GM23338 (cell line): Measurements from ENCODE around the gene ICE1. TPM values are rescaled to one million over a fixed set of nuclear protein-coding genes. Genes with fewer than 3 reads are reported as not detected.

Experiments used
- ATAC-seq: fragments of 200-7000 bp; cut with Tn5 transposase; 3 replicates; pipeline ENCODE4 v1.9.1; 2020
- DNase-seq: peaks from one replicate; pipeline ENCODE4 v3.0.0-alpha.2; 2015; ENCODE audit warnings: low spot score
- H2AFZ ChIP-seq: fragments of 200-600 bp; sonication (generic); 2 replicates; pipeline ENCODE4 v1.8.0; 2016; ENCODE audit warnings: antibody characterized with exemption, mild to moderate bottlenecking, moderate library complexity
- H3F3A ChIP-seq: fragments of 200-600 bp; sonication (generic); replicated peaks from 2 replicates; pipeline ENCODE4 v1.8.0; 2017; ENCODE audit warnings: antibody characterized with exemption, mixed run types, low read depth
- H3K27ac ChIP-seq: fragments of 200-600 bp; sonication (generic); 2 replicates; pipeline ENCODE4 v1.6.1; 2016; ENCODE audit warnings: low read depth
- H3K27me3 ChIP-seq: fragments of 200-600 bp; sonication (generic); 2 replicates; pipeline ENCODE4 v1.8.0; 2016; ENCODE audit warnings: mild to moderate bottlenecking, mixed run types, moderate library complexity; ENCODE audit not compliant: insufficient read depth
- H3K36me3 ChIP-seq: fragments of 200-600 bp; sonication (generic); 2 replicates; pipeline ENCODE4 v1.8.0; 2016; ENCODE audit warnings: mild to moderate bottlenecking; ENCODE audit not compliant: insufficient read depth
- H3K4me1 ChIP-seq: fragments of 200-600 bp; sonication (generic); 2 replicates; pipeline ENCODE4 v1.8.0; 2016; ENCODE audit warnings: mild to moderate bottlenecking, moderate library complexity; ENCODE audit not compliant: insufficient read depth
- H3K4me2 ChIP-seq: fragments of 200-600 bp; sonication (generic); 2 replicates; pipeline ENCODE4 v1.7.1; 2017; ENCODE audit warnings: mixed run types
- H3K4me3 ChIP-seq: fragments of 200-600 bp; sonication (generic); 2 replicates; pipeline ENCODE4 v1.6.1; 2016; ENCODE audit warnings: mixed run types
- H3K79me2 ChIP-seq: fragments of 200-600 bp; sonication (generic); replicated peaks from 2 replicates; pipeline ENCODE4 v1.8.0; 2017; ENCODE audit warnings: mild to moderate bottlenecking; ENCODE audit not compliant: insufficient read depth
- H3K9me2 ChIP-seq: fragments of 200-600 bp; sonication (generic); 2 replicates; pipeline ENCODE4 v1.8.0; 2017; ENCODE audit not compliant: insufficient read depth
- H4K20me1 ChIP-seq: fragments of 200-600 bp; sonication (generic); replicated peaks from 2 replicates; pipeline ENCODE4 v1.8.0; 2017; ENCODE audit warnings: mild to moderate bottlenecking; ENCODE audit not compliant: insufficient read depth
- H3K27ac Mint-ChIP-seq: 2 replicates; pipeline ENCODE4 v1.8.0; 2020; ENCODE audit warnings: inconsistent platforms, mild to moderate bottlenecking, moderate library complexity, mixed read lengths
- H3K27me3 Mint-ChIP-seq: 3 replicates; pipeline ENCODE4 v1.8.0; 2022; ENCODE audit warnings: low read depth, mild to moderate bottlenecking, moderate library complexity, mixed read lengths, inconsistent platforms; ENCODE audit not compliant: insufficient read depth, poor library complexity
- H3K36me3 Mint-ChIP-seq: 3 replicates; pipeline ENCODE4 v1.8.0; 2021; ENCODE audit warnings: low read depth, mild to moderate bottlenecking, inconsistent platforms, moderate library complexity, mixed read lengths
- H3K4me1 Mint-ChIP-seq: 3 replicates; pipeline ENCODE4 v1.8.0; 2020; ENCODE audit warnings: mild to moderate bottlenecking, inconsistent platforms, mixed read lengths
- H3K4me3 Mint-ChIP-seq: 3 replicates; pipeline ENCODE4 v1.8.0; 2021; ENCODE audit warnings: moderate library complexity, mild to moderate bottlenecking, inconsistent platforms, mixed read lengths
- H3K9me3 Mint-ChIP-seq: 3 replicates; pipeline ENCODE4 v1.8.0; 2020; ENCODE audit warnings: moderate library complexity, mild to moderate bottlenecking, inconsistent platforms, mixed read lengths
- CREB1 ChIP-seq: fragments of 250-450 bp; sonication (Bioruptor Pico); IDR thresholded peaks from 2 replicates; pipeline ENCODE4 v1.5.0; 2020; ENCODE audit warnings: low read depth, mild to moderate bottlenecking, moderate library complexity
- CTCF ChIP-seq, 2 experiments: fragments of 200-600 bp in 1 of 2; sonication (generic) in 1 of 2; conservative IDR thresholded peaks; 2 replicates each; pipeline versions ENCODE4 v1.5.1 to v1.6.1; 2016 to 2017; ENCODE audit warnings: antibody characterized with exemption in 2 of 2, low read depth in 2 of 2, mild to moderate bottlenecking in 2 of 2, moderate library complexity in 1 of 2
- ETS1 ChIP-seq: IDR thresholded peaks from 2 replicates; pipeline ENCODE4 v1.6.1; 2016; ENCODE audit warnings: antibody characterized with exemption
- EZH2 ChIP-seq: fragments of 200-600 bp; sonication (generic); IDR thresholded peaks from one replicate; pipeline ENCODE4 v1.8.0; 2017; ENCODE audit warnings: antibody characterized with exemption, mild to moderate bottlenecking, low read depth; ENCODE audit not compliant: unreplicated experiment
- EZH2phosphoT487 ChIP-seq: fragments of 200-600 bp; sonication (generic); IDR thresholded peaks from one replicate; pipeline ENCODE4 v1.8.1; 2018; ENCODE audit warnings: antibody characterized with exemption; ENCODE audit not compliant: unreplicated experiment
- JUNB ChIP-seq: IDR thresholded peaks from one replicate; pipeline ENCODE4 v1.6.1; 2016; ENCODE audit warnings: antibody characterized with exemption; ENCODE audit not compliant: unreplicated experiment
- POLR2AphosphoS5 ChIP-seq: IDR thresholded peaks from 2 replicates; pipeline ENCODE4 v1.6.1; 2016; ENCODE audit warnings: antibody characterized with exemption, low read depth
- STAT1 ChIP-seq: IDR thresholded peaks from one replicate; pipeline ENCODE4 v1.6.1; 2016; ENCODE audit warnings: antibody characterized with exemption; ENCODE audit not compliant: unreplicated experiment
- ZNF114 ChIP-seq: fragments of 250-450 bp; sonication (Bioruptor Pico); IDR thresholded peaks from 2 replicates; pipeline ENCODE4 v1.5.0; 2020; ENCODE audit warnings: mild to moderate bottlenecking, moderate library complexity
- ZNF331 ChIP-seq: fragments of 250-450 bp; sonication (Bioruptor Pico); IDR thresholded peaks from 2 replicates; pipeline ENCODE4 v1.5.0; 2020; ENCODE audit warnings: low read depth, mild to moderate bottlenecking, moderate library complexity
- polyA plus RNA-seq: library from polyadenylated mRNA; unstranded; fragments of >200 nt; fragmentation: Nextera tagmentation; extraction: Ambion mirVana; gene quantifications from 2 replicates; pipeline ENCODE4 v1.2.1, GENCODE V29; 2016
- total RNA-seq: library from RNA; depleted of rRNA; stranded (reverse); fragments of >200 nt; shearing (Covaris generic); gene quantifications from 2 replicates; pipeline ENCODE4 v1.2.3, GENCODE V29; 2014
- TF ChIP-seq, protein P1 (sequence below): fragments of 250-450 bp; sonication (Bioruptor Pico); IDR thresholded peaks from 2 replicates; pipeline ENCODE4 v1.5.0; 2020; ENCODE audit warnings: mild to moderate bottlenecking, moderate library complexity
- TF ChIP-seq, protein P2 (sequence below): IDR thresholded peaks from one replicate; pipeline ENCODE4 v1.6.1; 2018; ENCODE audit warnings: antibody characterized with exemption; ENCODE audit not compliant: unreplicated experiment

ICE1 gene
- total and polyA plus RNA-seq, 2 experiments from 2014 or later = 59.5 to 65.1 TPM

DNA sequence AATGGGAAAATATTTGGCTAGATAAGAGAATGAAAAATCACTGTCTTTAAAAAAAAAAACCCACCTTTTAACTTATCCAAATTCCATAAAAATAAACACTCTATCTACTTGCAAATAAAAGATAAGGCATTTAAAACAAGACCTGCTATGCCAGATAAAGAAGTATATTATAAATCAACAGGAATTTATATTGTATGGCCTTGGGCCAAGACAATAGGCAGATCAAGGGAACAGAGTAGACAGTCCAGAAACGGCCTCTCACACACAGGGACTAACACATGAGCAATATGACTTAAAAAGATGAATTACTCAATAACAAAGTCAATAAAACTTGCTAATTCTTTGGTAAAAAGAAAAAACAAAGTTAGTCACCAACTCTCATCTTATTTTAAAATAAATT is 34.7 kb upstream of the ICE1 start:
- no peaks in the 10 kb centered on the region for H3K79me2 ChIP-seq
- no peak overlapping the region for H3K27ac Mint-ChIP-seq
- no peak overlapping the region for H3K4me2 ChIP-seq

More for the DNA sequence above, 34.7 kb upstream of the ICE1 start:
- Mint-ChIP-seq H3K27me3 (peaks cover 6% of the 10 kb centered on the region), H3K9me3 (peaks cover 9% of the 10 kb centered on the region; the same call in 1 of the 3 replicates), H3K4me3 (no peak overlapping the region), H3K36me3 (peaks cover 11% of the 10 kb centered on the region), H3K4me1 (peaks cover 7% of the 10 kb centered on the region)
- H3K27ac ChIP-seq = no peak overlapping the region
- H2AFZ ChIP-seq = no peak overlapping the region
- H3K4me1 ChIP-seq = no peaks in the 10 kb centered on the region
- H3K9me2 ChIP-seq = 0 out of 2 replicates have a peak, but pooled peaks cover 2% of the 10 kb centered on the region
- H4K20me1 ChIP-seq = no peaks in the 10 kb centered on the region
- no peaks in the 10 kb centered on the region for H3F3A ChIP-seq
- TF ChIP-seq JUNB (no peak), EZH2 (no peak), ZNF331 (CRISPR knock-in tag) (no peak), ZNF114 (CRISPR knock-in tag) (no peak), ETS1 (no peak), EZH2phosphoT487 (no peak), POLR2AphosphoS5 (no peak), CTCF (conservative IDR thresholded peaks at IDR 0.05; ENCODE audit: low read depth in 2 of 2) (no peak), STAT1 (no peak), CREB1 (CRISPR knock-in tag) (no peak)
- TF ChIP-seq, protein P1, sequence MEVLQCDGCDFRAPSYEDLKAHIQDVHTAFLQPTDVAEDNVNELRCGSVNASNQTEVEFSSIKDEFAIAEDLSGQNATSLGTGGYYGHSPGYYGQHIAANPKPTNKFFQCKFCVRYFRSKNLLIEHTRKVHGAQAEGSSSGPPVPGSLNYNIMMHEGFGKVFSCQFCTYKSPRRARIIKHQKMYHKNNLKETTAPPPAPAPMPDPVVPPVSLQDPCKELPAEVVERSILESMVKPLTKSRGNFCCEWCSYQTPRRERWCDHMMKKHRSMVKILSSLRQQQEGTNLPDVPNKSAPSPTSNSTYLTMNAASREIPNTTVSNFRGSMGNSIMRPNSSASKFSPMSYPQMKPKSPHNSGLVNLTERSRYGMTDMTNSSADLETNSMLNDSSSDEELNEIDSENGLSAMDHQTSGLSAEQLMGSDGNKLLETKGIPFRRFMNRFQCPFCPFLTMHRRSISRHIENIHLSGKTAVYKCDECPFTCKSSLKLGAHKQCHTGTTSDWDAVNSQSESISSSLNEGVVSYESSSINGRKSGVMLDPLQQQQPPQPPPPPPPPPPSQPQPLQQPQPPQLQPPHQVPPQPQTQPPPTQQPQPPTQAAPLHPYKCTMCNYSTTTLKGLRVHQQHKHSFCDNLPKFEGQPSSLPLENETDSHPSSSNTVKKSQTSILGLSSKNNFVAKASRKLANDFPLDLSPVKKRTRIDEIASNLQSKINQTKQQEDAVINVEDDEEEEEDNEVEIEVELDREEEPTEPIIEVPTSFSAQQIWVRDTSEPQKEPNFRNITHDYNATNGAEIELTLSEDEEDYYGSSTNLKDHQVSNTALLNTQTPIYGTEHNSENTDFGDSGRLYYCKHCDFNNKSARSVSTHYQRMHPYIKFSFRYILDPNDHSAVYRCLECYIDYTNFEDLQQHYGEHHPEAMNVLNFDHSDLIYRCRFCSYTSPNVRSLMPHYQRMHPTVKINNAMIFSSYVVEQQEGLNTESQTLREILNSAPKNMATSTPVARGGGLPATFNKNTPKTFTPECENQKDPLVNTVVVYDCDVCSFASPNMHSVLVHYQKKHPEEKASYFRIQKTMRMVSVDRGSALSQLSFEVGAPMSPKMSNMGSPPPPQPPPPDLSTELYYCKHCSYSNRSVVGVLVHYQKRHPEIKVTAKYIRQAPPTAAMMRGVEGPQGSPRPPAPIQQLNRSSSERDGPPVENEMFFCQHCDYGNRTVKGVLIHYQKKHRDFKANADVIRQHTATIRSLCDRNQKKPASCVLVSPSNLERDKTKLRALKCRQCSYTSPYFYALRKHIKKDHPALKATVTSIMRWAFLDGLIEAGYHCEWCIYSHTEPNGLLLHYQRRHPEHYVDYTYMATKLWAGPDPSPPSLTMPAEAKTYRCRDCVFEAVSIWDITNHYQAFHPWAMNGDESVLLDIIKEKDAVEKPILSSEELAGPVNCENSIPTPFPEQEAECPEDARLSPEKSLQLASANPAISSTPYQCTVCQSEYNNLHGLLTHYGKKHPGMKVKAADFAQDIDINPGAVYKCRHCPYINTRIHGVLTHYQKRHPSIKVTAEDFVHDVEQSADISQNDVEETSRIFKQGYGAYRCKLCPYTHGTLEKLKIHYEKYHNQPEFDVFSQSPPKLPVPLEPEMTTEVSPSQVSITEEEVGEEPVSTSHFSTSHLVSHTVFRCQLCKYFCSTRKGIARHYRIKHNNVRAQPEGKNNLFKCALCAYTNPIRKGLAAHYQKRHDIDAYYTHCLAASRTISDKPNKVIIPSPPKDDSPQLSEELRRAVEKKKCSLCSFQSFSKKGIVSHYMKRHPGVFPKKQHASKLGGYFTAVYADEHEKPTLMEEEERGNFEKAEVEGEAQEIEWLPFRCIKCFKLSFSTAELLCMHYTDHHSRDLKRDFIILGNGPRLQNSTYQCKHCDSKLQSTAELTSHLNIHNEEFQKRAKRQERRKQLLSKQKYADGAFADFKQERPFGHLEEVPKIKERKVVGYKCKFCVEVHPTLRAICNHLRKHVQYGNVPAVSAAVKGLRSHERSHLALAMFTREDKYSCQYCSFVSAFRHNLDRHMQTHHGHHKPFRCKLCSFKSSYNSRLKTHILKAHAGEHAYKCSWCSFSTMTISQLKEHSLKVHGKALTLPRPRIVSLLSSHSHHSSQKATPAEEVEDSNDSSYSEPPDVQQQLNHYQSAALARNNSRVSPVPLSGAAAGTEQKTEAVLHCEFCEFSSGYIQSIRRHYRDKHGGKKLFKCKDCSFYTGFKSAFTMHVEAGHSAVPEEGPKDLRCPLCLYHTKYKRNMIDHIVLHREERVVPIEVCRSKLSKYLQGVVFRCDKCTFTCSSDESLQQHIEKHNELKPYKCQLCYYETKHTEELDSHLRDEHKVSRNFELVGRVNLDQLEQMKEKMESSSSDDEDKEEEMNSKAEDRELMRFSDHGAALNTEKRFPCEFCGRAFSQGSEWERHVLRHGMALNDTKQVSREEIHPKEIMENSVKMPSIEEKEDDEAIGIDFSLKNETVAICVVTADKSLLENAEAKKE (CRISPR knock-in tag) = no peak
- TF ChIP-seq, protein P2, sequence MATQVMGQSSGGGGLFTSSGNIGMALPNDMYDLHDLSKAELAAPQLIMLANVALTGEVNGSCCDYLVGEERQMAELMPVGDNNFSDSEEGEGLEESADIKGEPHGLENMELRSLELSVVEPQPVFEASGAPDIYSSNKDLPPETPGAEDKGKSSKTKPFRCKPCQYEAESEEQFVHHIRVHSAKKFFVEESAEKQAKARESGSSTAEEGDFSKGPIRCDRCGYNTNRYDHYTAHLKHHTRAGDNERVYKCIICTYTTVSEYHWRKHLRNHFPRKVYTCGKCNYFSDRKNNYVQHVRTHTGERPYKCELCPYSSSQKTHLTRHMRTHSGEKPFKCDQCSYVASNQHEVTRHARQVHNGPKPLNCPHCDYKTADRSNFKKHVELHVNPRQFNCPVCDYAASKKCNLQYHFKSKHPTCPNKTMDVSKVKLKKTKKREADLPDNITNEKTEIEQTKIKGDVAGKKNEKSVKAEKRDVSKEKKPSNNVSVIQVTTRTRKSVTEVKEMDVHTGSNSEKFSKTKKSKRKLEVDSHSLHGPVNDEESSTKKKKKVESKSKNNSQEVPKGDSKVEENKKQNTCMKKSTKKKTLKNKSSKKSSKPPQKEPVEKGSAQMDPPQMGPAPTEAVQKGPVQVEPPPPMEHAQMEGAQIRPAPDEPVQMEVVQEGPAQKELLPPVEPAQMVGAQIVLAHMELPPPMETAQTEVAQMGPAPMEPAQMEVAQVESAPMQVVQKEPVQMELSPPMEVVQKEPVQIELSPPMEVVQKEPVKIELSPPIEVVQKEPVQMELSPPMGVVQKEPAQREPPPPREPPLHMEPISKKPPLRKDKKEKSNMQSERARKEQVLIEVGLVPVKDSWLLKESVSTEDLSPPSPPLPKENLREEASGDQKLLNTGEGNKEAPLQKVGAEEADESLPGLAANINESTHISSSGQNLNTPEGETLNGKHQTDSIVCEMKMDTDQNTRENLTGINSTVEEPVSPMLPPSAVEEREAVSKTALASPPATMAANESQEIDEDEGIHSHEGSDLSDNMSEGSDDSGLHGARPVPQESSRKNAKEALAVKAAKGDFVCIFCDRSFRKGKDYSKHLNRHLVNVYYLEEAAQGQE = no peak
- no peaks in the 10 kb centered on the region for H3K27me3 ChIP-seq
- H3K4me3 ChIP-seq = no peak overlapping the region
- ATAC-seq (no peak), DNase-seq (no peak)
- H3K36me3 ChIP-seq = no peaks in the 10 kb centered on the region
